GM06990 (cell line): ENCODE data around the gene RCC1.
"Not testable (repeated sequence)": the region's sequence is repeated elsewhere in the genome, so short reads cannot be mapped to it uniquely, and the experiment has no call there.

ENCODE experiments used
- DNase-seq: peaks from one replicate; pipeline ENCODE4 v3.0.0-alpha.2; 2011; ENCODE audit not compliant: insufficient read length; ENCODE audit errors: extremely low read depth
- H3K27me3 ChIP-seq: replicated peaks from 2 replicates; pipeline ENCODE4 v1.6.0; 2011; ENCODE audit warnings: low read length; ENCODE audit not compliant: control insufficient read depth, insufficient read depth
- H3K36me3 ChIP-seq: 2 replicates; pipeline ENCODE4 v1.5.1; 2011; ENCODE audit warnings: low read length; ENCODE audit not compliant: control insufficient read depth, insufficient read depth
- H3K4me3 ChIP-seq: replicated peaks from 2 replicates; pipeline ENCODE4 v1.5.1; 2011; ENCODE audit warnings: low read depth, mild to moderate bottlenecking, control low read depth, low read length
- TF ChIP-seq, protein P1 (sequence below): IDR thresholded peaks from 2 replicates; pipeline ENCODE4 v1.5.1; 2011; ENCODE audit warnings: low read length, control low read depth, mild to moderate bottlenecking, inconsistent platforms; ENCODE audit not compliant: insufficient read depth, poor library complexity, severe bottlenecking

The RCC1 gene

DNA sequence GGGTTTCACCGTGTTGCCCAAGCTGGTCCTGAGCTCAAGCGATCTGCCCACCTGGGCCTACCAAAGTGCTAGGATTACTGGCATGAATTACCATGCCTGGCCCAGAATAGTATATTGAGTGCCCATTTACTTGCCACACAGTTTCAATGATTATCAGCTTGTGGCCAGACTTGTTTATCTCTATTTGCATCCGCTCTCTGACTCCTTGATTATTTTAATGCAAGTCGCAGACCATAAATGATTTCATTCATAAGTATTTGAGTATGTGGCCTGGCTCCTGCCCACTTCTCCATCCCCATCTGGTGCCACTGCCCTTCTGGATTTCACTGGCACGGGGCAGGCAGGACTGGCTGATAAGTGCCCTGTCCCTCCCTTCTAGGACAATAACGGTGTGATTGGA is 28.8 kb downstream of the RCC1 start:
- H3K36me3 ChIP-seq: peaks cover 29% of the 10 kb centered on the region
- no peaks in the 10 kb centered on the region for H3K27me3 ChIP-seq
- no peak for DNase-seq
- TF ChIP-seq, protein P1, sequence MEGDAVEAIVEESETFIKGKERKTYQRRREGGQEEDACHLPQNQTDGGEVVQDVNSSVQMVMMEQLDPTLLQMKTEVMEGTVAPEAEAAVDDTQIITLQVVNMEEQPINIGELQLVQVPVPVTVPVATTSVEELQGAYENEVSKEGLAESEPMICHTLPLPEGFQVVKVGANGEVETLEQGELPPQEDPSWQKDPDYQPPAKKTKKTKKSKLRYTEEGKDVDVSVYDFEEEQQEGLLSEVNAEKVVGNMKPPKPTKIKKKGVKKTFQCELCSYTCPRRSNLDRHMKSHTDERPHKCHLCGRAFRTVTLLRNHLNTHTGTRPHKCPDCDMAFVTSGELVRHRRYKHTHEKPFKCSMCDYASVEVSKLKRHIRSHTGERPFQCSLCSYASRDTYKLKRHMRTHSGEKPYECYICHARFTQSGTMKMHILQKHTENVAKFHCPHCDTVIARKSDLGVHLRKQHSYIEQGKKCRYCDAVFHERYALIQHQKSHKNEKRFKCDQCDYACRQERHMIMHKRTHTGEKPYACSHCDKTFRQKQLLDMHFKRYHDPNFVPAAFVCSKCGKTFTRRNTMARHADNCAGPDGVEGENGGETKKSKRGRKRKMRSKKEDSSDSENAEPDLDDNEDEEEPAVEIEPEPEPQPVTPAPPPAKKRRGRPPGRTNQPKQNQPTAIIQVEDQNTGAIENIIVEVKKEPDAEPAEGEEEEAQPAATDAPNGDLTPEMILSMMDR: no peak
- H3K4me3 ChIP-seq: no peak overlapping the region

DNA sequence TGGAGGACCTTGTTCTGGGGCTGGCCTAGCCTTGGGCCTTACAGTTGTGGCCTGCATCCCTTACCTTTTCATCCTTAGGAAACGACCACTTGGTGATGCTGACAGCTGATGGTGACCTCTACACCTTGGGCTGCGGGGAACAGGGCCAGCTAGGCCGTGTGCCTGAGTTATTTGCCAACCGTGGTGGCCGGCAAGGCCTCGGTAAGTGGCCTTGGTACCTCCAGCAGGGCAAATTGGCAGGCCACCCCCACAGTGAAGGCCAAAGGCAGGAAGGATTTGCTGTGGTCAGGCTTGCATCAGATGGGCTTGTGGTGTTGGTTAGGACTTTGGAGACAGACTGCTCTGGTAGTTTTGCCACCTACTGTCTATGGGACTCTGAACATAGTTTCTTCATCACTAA is 29.3 kb downstream of the RCC1 start:
- no peaks in the 10 kb centered on the region for H3K27me3 ChIP-seq
- H3K36me3 ChIP-seq: peaks cover 28% of the 10 kb centered on the region
- DNase-seq: no peak
- TF ChIP-seq, protein P1: no peak
- no peak overlapping the region for H3K4me3 ChIP-seq

DNA sequence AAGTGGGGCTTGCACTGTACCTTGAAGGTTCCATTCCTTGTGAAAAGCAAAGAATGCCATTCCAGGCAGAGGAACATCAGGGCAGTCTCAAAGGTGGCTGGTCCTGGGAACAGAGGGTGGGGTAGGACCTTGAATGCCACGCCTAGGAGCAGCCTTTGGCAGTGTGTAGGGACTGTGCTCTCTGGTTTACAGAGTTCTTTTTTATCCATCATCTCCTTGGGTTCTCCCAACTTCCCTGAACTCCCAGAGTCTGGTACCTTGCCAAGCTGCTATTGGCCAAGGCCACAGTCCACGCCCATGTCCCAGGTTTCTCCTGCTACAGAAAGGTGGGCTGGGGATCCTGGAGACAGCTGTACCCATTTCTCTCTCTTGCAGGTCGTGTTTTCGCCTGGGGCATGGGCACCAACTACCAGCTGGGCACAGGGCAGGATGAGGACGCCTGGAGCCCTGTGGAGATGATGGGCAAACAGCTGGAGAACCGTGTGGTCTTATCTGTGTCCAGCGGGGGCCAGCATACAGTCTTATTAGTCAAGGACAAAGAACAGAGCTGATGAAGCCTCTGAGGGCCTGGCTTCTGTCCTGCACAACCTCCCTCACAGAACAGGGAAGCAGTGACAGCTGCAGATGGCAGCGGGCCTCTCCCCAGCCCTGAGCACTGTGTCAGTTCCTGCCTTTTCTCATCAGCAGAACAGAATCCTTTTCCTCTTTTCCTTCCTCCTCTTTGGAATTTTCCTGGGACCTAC is 31.8 kb downstream of the RCC1 start:
- Histone ChIP-seq H3K27me3 (no peaks in the 10 kb centered on the region), H3K36me3 (peaks cover 24% of the 10 kb centered on the region), H3K4me3 (no peak overlapping the region)
- TF ChIP-seq, protein P1: no peak
- no peak for DNase-seq

DNA sequence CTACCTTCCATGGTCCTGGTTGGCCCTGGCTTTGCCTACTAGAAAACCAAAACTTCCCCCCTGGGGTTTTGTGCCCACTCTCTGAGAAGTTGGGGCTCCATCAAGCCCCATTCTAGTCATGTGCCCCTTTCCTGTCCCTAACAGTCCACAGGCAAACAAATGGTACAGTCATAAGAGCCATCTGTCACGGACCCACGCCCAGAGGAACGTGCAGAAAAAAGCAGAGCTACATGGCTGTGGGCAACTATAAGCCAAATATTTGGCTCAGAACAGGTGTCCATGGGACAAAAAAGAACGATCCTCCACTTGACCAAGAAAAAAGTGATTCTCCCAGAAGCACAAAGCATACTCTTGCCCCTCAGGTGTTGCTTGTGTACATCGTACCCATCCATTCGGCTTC is 32.4 kb downstream of the RCC1 start:
- Histone ChIP-seq H3K27me3 (no peaks in the 10 kb centered on the region), H3K4me3 (no peak overlapping the region), H3K36me3 (peaks cover 24% of the 10 kb centered on the region)
- DNase-seq: no peak
- TF ChIP-seq, protein P1: no peak

DNA sequence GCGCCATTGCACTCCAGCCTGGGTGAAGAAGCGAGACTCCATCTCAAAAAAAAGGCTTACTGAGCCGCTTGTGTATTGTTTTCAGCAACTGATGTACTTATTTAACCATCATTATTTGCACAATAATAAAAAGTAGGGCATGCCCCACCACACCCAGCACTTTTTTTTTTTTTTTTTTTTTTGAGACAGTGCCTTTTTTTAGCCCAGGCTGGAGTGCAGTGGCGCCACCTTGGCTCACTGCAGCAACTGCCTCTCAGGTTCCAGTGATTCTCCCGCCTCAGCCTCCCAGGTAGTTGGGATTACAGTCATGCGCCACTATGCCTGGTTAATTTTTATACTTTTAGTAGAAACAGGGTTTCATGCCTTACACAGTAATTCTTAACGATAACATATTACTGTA is 34.8 kb downstream of the RCC1 start:
- TF ChIP-seq, protein P1: no peak
- no peak overlapping the region for H3K4me3 ChIP-seq
- peaks cover 15% of the 10 kb centered on the region for H3K36me3 ChIP-seq
- H3K27me3 ChIP-seq: no peaks in the 10 kb centered on the region
- no peak for DNase-seq

DNA sequence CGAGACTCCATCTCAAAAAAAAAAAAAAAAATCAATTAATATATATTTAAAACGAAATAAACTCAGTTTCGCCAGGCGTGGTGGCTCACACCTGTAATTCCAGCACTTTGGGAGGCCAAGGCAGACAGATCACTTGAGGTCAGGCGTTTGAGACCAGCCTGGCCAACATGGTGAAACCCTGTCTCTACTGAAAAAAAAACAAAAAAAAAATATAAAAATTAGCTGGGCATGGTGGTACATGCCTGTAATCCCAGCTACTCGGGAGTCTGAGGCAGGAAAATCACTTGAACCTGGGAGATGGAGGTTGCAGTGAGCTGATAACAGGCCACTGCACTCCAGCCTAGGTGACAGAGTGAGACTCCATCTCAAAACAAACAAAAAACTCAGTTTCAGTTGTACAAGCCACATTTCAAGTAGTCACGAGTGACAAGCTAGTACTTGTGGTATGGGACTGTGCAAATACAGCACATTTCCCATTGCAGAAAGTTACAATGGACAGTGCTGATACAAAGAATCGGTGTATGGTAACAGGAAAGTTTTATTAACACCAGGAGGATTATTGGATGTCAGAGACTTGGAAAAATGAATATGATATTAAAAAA is 35.7 kb downstream of the RCC1 start:
- not testable (repeated sequence) for DNase-seq, H3K27me3 ChIP-seq, H3K36me3 ChIP-seq, H3K4me3 ChIP-seq
